CD4-positive, alpha-beta memory T cell (primary cell): ENCODE measurements around the gene SLC16A5. TPM values are rescaled to one million over a fixed set of nuclear protein-coding genes. Genes with fewer than 3 reads are reported as not detected.
"Not testable (repeated sequence)": the region's sequence is repeated elsewhere in the genome, so short reads cannot be mapped to it uniquely, and the experiment has no call there.

Source experiments
- CTCF ChIA-PET: fragments of 350-600 bp; sonication (Branson Sonifier 250); formaldehyde crosslinking; loops from one replicate; lab custom pipeline; 2021; ENCODE audit warnings: inconsistent platforms; ENCODE audit not compliant: partially characterized antibody; lab: Charles Lee
- POLR2A ChIA-PET: fragments of 350-600 bp; sonication (Branson Sonifier 250); formaldehyde crosslinking; loops from one replicate; lab custom pipeline; 2021; ENCODE audit not compliant: partially characterized antibody; lab: Charles Lee
- DNase-seq, 5 donors: peaks; one replicate each; pipeline versions ENCODE4 v3.0.0 to v3.0.0-alpha.2; 2020 to 2022; ENCODE audit warnings: mixed read lengths in 1 of 5
- H3K27ac ChIP-seq: one replicate; pipeline ENCODE4 v1.7.0; 2013; ENCODE audit warnings: low read depth, low read length
- H3K27me3 ChIP-seq: 2 replicates; pipeline ENCODE4 v1.7.0; 2013; ENCODE audit warnings: mild to moderate bottlenecking, low read length, moderate library complexity; ENCODE audit not compliant: insufficient read depth
- H3K36me3 ChIP-seq: 2 replicates; pipeline ENCODE4 v1.7.0; 2013; ENCODE audit warnings: mild to moderate bottlenecking, low read length, moderate library complexity; ENCODE audit not compliant: insufficient read depth
- H3K4me1 ChIP-seq: 2 replicates; pipeline ENCODE4 v1.7.0; 2013; ENCODE audit warnings: mild to moderate bottlenecking, low read length, moderate library complexity; ENCODE audit not compliant: insufficient read depth
- H3K4me3 ChIP-seq, 2 donors: one replicate each; pipeline ENCODE4 v1.7.0; 2013; ENCODE audit warnings: low read length in 2 of 2, mild to moderate bottlenecking in 1 of 2
- H3K9me3 ChIP-seq, 2 donors: one replicate each; pipeline ENCODE4 v1.7.0; 2013; ENCODE audit warnings: low read length in 2 of 2, control low read depth in 1 of 2; ENCODE audit not compliant: control insufficient read depth in 1 of 2
- H3K27ac Mint-ChIP-seq, 7 donors: one replicate each; pipeline ENCODE4 v1.8.0; 2020 to 2021; ENCODE audit warnings: mixed read lengths in 7 of 7, mild to moderate bottlenecking in 6 of 7, inconsistent platforms in 3 of 7, moderate library complexity in 3 of 7
- H3K27me3 Mint-ChIP-seq, 2 donors: one replicate each; pipeline ENCODE4 v1.8.0; 2020 to 2021; ENCODE audit warnings: mixed read lengths in 2 of 2
- H3K36me3 Mint-ChIP-seq, 2 donors: one replicate each; pipeline ENCODE4 v1.8.0; 2020 to 2021; ENCODE audit warnings: mixed read lengths in 2 of 2, inconsistent platforms in 1 of 2, mild to moderate bottlenecking in 1 of 2
- H3K4me1 Mint-ChIP-seq, 4 donors: one replicate each; pipeline ENCODE4 v1.8.0; 2020 to 2021; ENCODE audit warnings: mixed read lengths in 4 of 4, mild to moderate bottlenecking in 1 of 4
- H3K4me3 Mint-ChIP-seq, 8 donors: one replicate each; pipeline ENCODE4 v1.8.0; 2020 to 2021; ENCODE audit warnings: mixed read lengths in 8 of 8, mild to moderate bottlenecking in 7 of 8, moderate library complexity in 6 of 8, inconsistent platforms in 3 of 8
- H3K9me3 Mint-ChIP-seq, 8 donors: one replicate each; pipeline ENCODE4 v1.8.0; 2020 to 2021; ENCODE audit warnings: mixed read lengths in 8 of 8, mild to moderate bottlenecking in 5 of 8, inconsistent platforms in 3 of 8, moderate library complexity in 1 of 8
- intact Hi-C: fragments of 100-400 bp; cut with micrococcal nuclease; formaldehyde crosslinking; loops from one replicate; pipeline ENCODE4 v1.15.1; 2023
- polyA plus RNA-seq, 2 donors: library from polyadenylated mRNA; unstranded; fragments of 300-500 nt; fragmentation: Illumina TruSeq; gene quantifications; one replicate each; pipeline ENCODE4 v1.2.3, GENCODE V29; 2021
- total RNA-seq, 2 experiments: library from RNA; stranded (reverse); gene quantifications; one replicate each; pipeline ENCODE4 v1.2.3, GENCODE V29; 2021

The SLC16A5 gene
- total and polyA plus RNA-seq, 4 experiments from 2014 or later, result 2.9 to 13.9 (median 8.1) TPM

GRCh38 chr17:75069783-75070182, 18.0 kb upstream of the SLC16A5 start:
- no peaks in the 10 kb centered on the region for H3K36me3 ChIP-seq
- no peak overlapping the region for H3K4me3 Mint-ChIP-seq
- peaks cover 0 to 2% of the 10 kb centered on the region in 2 donors for H3K36me3 Mint-ChIP-seq
- H3K4me1 Mint-ChIP-seq, result peaks cover 13 to 34% (median 23%) of the 10 kb centered on the region in 4 donors
- peaks cover 21% of the 10 kb centered on the region for H3K4me1 ChIP-seq
- no peaks in the 10 kb centered on the region for H3K9me3 Mint-ChIP-seq
- POLR2A ChIA-PET, result interaction anchor here (1.1 to 1.3 kb wide), 3 partner anchors 10 to 44 kb away, joined by 3 to 5 read pairs (median 4); no protein-coding TSS in a partner anchor
- no peak overlapping the region for H3K27ac ChIP-seq
- H3K4me3 ChIP-seq, result no peak overlapping the region
- H3K27me3 Mint-ChIP-seq, result no peaks in the 10 kb centered on the region
- peak overlapping the region in 4 of 7 donors; percentile 25 to 62 (median 38) for H3K27ac Mint-ChIP-seq
- no peak for DNase-seq
- no peaks in the 10 kb centered on the region for H3K27me3 ChIP-seq
- CTCF ChIA-PET, result interaction anchor here (1.0 to 2.3 kb wide), 12 partner anchors 10 to 168 kb away, joined by 3 to 12 read pairs (median 5); partner anchors contain the start of gene NT5C
- no peaks in the 10 kb centered on the region for H3K9me3 ChIP-seq
- intact Hi-C loops, result no loop called here

- ChIA-PET POLR2A (interaction anchor here (0.5 kb wide), 1 partner anchor 268 kb away, joined by 3 read pairs; no protein-coding TSS in a partner anchor), CTCF (interaction anchor here (1.1 to 2.3 kb wide), 4 partner anchors 17 to 130 kb away, joined by 3 to 6 read pairs (median 4); no protein-coding TSS in a partner anchor)
- H3K9me3 Mint-ChIP-seq, H3K36me3 ChIP-seq, H3K27ac ChIP-seq, intact Hi-C loops, H3K27me3 ChIP-seq, H3K27me3 Mint-ChIP-seq, DNase-seq, H3K4me3 ChIP-seq, H3K4me3 Mint-ChIP-seq, H3K9me3 ChIP-seq, H3K27ac Mint-ChIP-seq, H3K36me3 Mint-ChIP-seq: not testable (repeated sequence)
- peaks cover 8 to 17% (median 12%) of the 10 kb centered on the region in 4 donors for H3K4me1 Mint-ChIP-seq
- peaks cover 10% of the 10 kb centered on the region for H3K4me1 ChIP-seq
These were observed 16.1 kb upstream of the SLC16A5 start for GRCh38 chr17:75071478-75072271.

- H3K9me3 ChIP-seq, H3K27me3 ChIP-seq, H3K27ac ChIP-seq, H3K27ac Mint-ChIP-seq, DNase-seq, H3K36me3 ChIP-seq, H3K4me3 Mint-ChIP-seq, intact Hi-C loops, H3K9me3 Mint-ChIP-seq, H3K27me3 Mint-ChIP-seq, H3K4me3 ChIP-seq, H3K36me3 Mint-ChIP-seq: not testable (repeated sequence)
- ChIA-PET POLR2A (interaction anchor here (1.2 to 1.8 kb wide), 3 partner anchors 24 to 41 kb away, joined by 3 to 4 read pairs (median 3); partner anchors contain the start of gene ARMC7), CTCF (interaction anchor here (0.6 to 1.8 kb wide), 5 partner anchors 13 to 41 kb away, joined by 3 to 5 read pairs (median 4); no protein-coding TSS in a partner anchor)
- H3K4me1 Mint-ChIP-seq, result peaks cover 4 to 11% (median 8%) of the 10 kb centered on the region in 4 donors
- peaks cover 10% of the 10 kb centered on the region for H3K4me1 ChIP-seq
These were observed 14.8 kb upstream of the SLC16A5 start for GRCh38 chr17:75072909-75073308.

- no peak for DNase-seq
- no peaks in the 10 kb centered on the region for H3K27me3 ChIP-seq
- Mint-ChIP-seq H3K36me3 (no peaks in the 10 kb centered on the region), H3K27ac (no peak overlapping the region), H3K9me3 (no peaks in the 10 kb centered on the region), H3K4me1 (peaks cover 2 to 13% (median 6%) of the 10 kb centered on the region in 4 donors), H3K4me3 (no peak overlapping the region), H3K27me3 (no peaks in the 10 kb centered on the region)
- CTCF ChIA-PET, result interaction anchor here (0.9 to 1.3 kb wide), 4 partner anchors 33 to 128 kb away, joined by 3 to 4 read pairs (median 3); partner anchors contain the start of gene MRPL58
- H3K36me3 ChIP-seq, result no peaks in the 10 kb centered on the region
- no peak overlapping the region for H3K27ac ChIP-seq
- H3K4me3 ChIP-seq, result no peak overlapping the region
- POLR2A ChIA-PET, result interaction anchor here (1.2 to 1.8 kb wide), 3 partner anchors 25 to 40 kb away, joined by 3 to 4 read pairs (median 3); partner anchors contain the start of gene ARMC7
- H3K9me3 ChIP-seq, result no peaks in the 10 kb centered on the region
- intact Hi-C loops, result no loop called here
- H3K4me1 ChIP-seq, result peaks cover 15% of the 10 kb centered on the region
These were observed 14.1 kb upstream of the SLC16A5 start for GRCh38 chr17:75073618-75074047.

- no peaks in the 10 kb centered on the region for H3K9me3 ChIP-seq
- ChIA-PET POLR2A (no interaction called here), CTCF (interaction anchor here (1.3 kb wide), 1 partner anchor 127 kb away, joined by 3 read pairs; no protein-coding TSS in a partner anchor)
- no peaks in the 10 kb centered on the region for H3K27me3 ChIP-seq
- H3K4me1 Mint-ChIP-seq, result peaks cover 0 to 19% (median 8%) of the 10 kb centered on the region in 4 donors
- no peak overlapping the region for H3K27ac Mint-ChIP-seq
- intact Hi-C loops, result no loop called here
- no peaks in the 10 kb centered on the region for H3K36me3 ChIP-seq
- peaks cover 19% of the 10 kb centered on the region for H3K4me1 ChIP-seq
- H3K4me3 ChIP-seq, result no peak overlapping the region
- no peaks in the 10 kb centered on the region for H3K9me3 Mint-ChIP-seq
- no peaks in the 10 kb centered on the region for H3K36me3 Mint-ChIP-seq
- H3K4me3 Mint-ChIP-seq, result no peak overlapping the region
- no peak for DNase-seq
- no peak overlapping the region for H3K27ac ChIP-seq
- H3K27me3 Mint-ChIP-seq, result no peaks in the 10 kb centered on the region
These were observed 13.2 kb upstream of the SLC16A5 start for GRCh38 chr17:75074532-75074931.

GRCh38 chr17:75075597-75076336, 12.0 kb upstream of the SLC16A5 start:
- no peak overlapping the region for H3K4me3 ChIP-seq
- no peaks in the 10 kb centered on the region for H3K27me3 Mint-ChIP-seq
- ChIA-PET POLR2A (interaction anchor here (1.3 to 4.1 kb wide), 3 partner anchors 13 to 88 kb away, joined by 3 to 26 read pairs (median 6); partner anchors contain the start of genes MRPL58 and SLC16A5), CTCF (interaction anchor here (0.6 to 1.7 kb wide), 3 partner anchors 63 to 126 kb away, joined by 3 to 4 read pairs (median 4); partner anchors contain the start of gene MRPL58)
- no peaks in the 10 kb centered on the region for H3K9me3 Mint-ChIP-seq
- intact Hi-C loops, result no loop called here
- H3K4me3 Mint-ChIP-seq, result no peak overlapping the region
- no peak overlapping the region for H3K27ac ChIP-seq
- H3K36me3 ChIP-seq, result no peaks in the 10 kb centered on the region
- no peaks in the 10 kb centered on the region for H3K9me3 ChIP-seq
- DNase-seq, result no peak
- H3K4me1 Mint-ChIP-seq, result peaks cover 0 to 24% (median 11%) of the 10 kb centered on the region in 4 donors
- H3K27ac Mint-ChIP-seq, result peak overlapping the region in 1 of 7 donors; percentile 42
- H3K27me3 ChIP-seq, result no peaks in the 10 kb centered on the region
- H3K4me1 ChIP-seq, result peaks cover 27% of the 10 kb centered on the region
- H3K36me3 Mint-ChIP-seq, result no peaks in the 10 kb centered on the region
